T47D (cell line): ENCODE results near the gene CD58.

Experiments used
- DNase-seq, 2 experiments: peaks; one replicate each; pipeline versions ENCODE4 v3.0.0 to v3.0.0-alpha.2; 2011 to 2012; ENCODE audit warnings: low read depth in 1 of 2, low spot score in 1 of 2
- JUND ChIP-seq: IDR thresholded peaks from 2 replicates; pipeline ENCODE4 v1.6.1; 2012; ENCODE audit warnings: low read depth
- in situ Hi-C: cut with HindIII; loops from 2 replicates; pipeline ENCODE4 v1.10.0; 2016; ENCODE audit warnings: low sequenced_read_pairs, low pct_unique_long_range_greater_than_20kb

Gene CD58

DNA sequence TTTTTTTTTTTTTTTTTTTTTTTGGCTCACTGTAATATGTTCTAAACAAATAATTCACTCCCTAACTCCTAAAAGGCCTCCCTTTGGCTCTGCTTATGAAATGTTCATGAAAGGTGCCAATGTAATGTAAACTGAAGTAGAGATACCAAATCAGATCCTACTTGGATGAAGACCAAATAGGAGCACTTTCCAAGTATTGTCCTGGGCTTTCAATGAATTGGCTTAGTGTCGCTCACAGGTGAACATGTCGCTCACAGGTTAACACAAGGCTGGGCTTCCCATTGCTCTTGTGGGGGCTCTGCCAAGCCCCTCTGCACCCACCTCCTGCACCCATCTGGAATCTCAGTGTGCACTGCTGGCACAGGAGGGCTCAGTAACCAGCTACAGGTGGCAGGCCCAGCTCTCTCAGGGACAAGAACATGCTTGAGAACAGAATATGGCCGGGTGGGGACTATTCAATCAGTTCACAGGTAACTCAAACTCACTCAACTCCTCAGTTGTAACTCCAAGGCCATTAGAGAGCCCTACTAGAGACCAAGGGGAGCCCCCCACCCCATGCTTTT is 10.6 kb upstream of the CD58 start:
- in situ Hi-C loops: no loop called here
- DNase-seq: no peak
- no peak for TF ChIP-seq JUND

DNA sequence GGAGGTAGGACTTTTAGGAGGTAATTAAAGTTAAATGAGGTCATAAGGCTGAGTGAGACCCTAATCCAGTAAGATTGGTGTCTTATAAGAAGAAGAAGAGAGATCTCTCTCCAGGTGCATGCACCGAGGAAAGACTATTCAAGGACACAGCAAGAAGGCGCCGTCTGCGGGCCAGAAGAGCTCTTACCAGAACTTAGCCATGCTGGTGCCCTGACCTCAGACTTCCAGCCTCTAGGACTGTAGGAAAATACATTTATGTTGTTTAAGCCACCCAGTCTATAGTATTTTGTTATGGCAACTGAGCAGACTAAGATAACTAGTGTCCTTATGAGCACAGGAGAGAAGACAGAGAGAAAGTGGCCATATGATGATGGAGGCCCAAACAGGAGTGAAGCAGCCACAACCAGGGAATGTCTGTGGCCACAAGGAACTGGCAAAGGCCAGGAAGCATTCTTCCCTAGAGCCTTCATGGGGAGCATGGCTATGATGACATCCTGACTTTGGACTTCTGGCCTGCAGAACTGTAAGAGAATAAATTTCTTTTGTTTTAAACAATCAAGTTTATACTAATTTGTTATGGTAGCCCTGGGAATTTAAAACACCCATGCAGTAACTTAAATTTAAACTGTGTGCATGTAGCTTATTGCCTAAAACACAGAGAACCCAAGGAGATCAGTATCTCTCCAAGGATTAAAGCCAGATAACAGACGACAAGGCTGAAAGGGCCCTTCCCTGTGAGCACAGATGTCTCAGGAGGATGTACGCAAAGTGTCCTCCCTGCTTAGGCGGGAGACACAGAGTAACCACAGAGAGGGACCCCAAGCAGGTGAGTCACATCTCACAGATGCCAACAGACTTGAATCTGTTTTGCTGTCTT is 9.9 kb upstream of the CD58 start:
- in situ Hi-C loops: no loop called here
- TF ChIP-seq JUND: no peak
- no peak for DNase-seq

DNA sequence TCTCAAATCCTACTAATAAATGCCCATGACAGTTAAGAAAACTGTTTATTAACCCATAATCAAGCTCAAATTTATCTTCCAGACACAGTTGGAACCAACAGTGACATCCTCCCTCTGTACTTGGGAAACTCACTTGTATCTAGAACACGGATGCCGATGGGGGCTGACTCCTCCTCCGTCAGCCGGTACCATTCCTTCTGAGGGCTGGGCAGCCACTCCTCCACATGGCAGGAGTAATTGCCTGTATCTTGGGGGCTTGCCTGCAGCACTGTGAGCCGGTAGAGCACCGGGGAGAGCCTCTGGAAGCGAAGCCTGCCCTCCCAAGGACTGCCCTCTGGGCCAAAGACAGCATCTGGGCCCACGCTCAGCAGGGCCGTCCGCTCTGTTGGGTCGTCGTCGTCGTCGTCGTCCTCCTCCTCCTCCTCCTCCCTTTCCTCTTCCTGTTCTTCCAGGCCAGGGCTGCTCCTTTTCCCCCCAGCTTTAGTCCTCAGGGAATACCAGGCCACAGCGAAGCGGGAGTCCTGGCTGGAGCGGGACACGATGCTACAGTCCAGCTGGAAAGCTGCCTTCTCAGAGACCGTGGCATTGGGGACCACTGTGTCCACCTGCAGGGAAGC is 8.5 kb upstream of the CD58 start:
- in situ Hi-C loops: no loop called here
- DNase-seq: no peak
- no peak for TF ChIP-seq JUND

- no peak for DNase-seq
- in situ Hi-C loops: no loop called here
- no peak for TF ChIP-seq JUND
Observed at GRCh38 chr1:116578581-116578980, 7.8 kb upstream of the CD58 start.

DNA sequence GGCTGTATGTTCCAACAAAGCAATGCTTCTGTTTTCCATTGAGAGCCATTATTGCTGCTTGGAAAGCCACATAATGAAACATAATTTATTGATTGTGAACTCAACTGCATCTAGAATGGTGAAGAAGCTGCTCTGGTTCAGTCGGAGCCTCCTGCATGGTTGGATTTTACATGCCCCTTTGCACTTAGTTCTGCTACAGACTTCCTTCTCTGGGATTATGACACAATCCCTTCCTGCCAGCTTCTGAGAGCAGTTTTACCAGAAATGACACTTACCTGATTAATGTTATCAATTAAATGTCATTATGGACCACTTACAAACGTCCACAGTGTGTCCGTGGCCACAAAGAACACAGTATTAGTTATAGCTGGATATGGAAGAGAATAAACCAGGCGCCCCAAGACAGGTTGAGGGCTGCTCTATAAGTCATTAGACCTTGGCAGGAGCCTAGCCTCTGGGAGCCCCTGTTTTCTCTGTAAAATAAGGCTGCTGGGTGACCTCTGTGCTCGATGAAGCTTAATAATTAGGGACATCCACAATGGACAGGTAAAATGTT is 7.0 kb upstream of the CD58 start:
- DNase-seq: no peak
- in situ Hi-C loops: no loop called here
- TF ChIP-seq JUND: no peak

- in situ Hi-C loops: no loop called here
- peak; percentile 43 to 61 for DNase-seq
- TF ChIP-seq JUND: no peak
Observed at GRCh38 chr1:116574581-116575291, 3.9 kb upstream of the CD58 start.

DNA sequence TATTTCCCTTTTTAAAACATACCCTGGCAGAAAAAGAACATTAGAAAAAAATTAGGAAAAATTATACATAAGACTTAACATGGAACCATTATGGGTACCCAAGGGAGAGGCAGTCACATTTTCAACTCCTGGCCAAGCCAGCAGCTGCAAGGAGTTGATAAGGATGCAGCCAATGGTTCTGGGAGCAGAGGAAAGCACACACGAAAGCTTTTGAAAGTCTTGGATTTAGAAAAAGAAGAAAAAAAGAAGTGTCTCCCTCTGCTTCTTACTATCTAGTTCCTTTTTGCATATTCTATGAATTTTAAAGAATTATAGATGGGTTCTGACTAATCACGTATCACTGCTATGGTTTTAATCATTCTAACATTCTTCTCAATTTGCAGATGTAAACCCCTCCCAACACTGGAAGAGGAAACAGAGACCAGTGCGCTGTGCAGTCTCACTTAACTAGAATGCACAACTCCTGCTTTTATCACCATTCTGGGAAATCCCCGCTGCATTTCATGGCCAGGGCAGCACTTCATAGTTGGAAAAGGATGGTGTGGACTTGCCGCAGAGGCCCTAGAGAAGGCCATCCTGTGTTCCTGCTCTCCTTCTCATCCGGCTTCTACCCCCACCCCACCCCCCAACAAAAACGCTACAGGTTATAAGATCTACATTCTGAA is 2.7 kb upstream of the CD58 start:
- in situ Hi-C loops: no loop called here
- TF ChIP-seq JUND: no peak
- DNase-seq: no peak

DNA sequence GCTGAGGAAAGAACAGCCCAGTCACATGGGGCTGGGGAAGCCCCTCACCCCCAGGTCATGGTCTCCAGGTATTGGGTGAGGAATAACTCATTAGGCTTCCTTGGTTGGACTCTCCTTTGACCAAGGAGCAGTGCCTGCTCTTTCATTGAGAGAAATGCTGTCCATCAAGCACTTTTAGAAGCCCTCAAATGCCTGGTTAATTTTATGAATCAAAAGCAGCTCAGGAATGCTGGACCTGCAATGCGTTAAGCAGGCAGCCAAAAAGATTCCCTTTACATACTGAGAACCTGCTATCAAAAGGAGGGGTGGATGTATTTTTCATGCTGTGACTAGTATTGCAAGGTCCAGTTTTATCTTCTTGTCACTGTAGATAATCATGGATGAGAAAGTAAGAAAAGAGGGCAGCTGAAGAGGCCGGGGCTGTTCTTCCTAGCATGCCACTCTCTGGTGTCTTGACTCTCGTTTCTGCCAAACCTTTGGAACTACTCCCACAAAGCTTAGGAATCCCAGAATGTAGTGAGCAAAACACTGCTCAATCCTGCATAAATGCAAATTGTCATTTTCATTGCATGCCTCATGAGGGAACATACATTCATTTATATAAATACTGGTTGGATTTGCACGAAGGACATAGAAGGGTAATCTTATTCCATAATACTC is 2.1 kb upstream of the CD58 start:
- no peak for TF ChIP-seq JUND
- DNase-seq: no peak
- in situ Hi-C loops: no loop called here

- in situ Hi-C loops: no loop called here
- no peak for DNase-seq
- no peak for TF ChIP-seq JUND
Observed at GRCh38 chr1:116572099-116572498, 1.3 kb upstream of the CD58 start.

DNA sequence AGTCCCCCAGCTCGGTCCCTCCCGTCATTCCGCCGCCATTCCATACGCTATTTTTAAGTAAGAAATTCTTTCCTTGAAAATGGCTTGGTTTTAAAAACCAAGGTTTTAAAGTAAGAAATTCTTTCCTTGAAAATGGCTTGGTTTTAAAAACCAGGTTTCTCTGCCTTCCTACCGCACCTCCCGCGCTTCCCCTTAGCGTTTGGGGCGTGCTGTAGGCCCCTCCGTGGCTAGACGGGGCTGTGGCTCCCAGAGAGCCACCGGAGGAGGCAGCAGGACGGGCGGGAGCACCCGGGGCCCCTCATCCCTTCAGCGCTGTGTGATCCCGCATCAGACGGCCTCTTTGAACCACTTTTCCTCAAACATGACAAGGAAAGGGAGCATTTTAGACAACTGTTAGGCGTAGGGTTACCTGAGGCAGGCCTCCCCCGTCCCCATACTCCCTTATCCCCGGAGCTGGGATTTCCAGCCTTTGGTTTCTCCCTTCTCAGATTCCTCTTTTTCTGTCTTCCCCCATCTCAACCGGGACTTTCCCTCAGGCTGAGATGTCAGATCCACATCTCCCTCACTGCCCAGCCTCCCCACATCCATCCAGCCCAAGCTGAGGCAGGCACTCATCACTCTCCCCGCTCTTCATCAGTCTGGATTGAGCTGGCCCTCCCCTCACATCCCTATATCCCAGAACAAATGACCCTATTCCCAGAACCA is 541 bp upstream of the CD58 start:
- in situ Hi-C loops: no loop called here
- no peak for DNase-seq
- no peak for TF ChIP-seq JUND

- no peak for TF ChIP-seq JUND
- no peak for DNase-seq
- in situ Hi-C loops: no loop called here
Observed at GRCh38 chr1:116569776-116570357, 959 bp downstream of the CD58 start.
